ENCODE data around the gene SRC.

Gene SRC

DNA sequence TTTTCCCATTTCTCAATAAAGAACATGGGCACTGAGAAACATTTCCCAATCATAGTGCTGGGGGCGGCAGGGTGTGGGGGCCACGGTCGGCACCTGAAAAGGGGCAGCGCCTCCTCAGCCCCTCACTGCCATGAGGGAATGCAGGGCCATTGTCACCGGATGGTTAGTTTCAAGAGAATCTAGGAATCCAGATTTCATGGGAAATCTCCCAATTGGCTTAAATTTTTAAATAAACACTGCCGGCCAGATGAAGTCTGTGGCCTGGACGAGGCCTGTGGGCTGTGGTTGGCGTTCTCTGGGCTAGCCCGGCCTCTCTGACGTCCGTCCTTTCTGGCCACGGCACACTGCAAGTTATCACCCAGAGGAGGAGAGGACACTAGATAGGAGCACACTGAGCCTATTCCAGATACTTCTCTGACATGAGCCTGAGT, 30.9 kb upstream of the SRC start:
- DNase-seq (ENCODE audit: low read depth in 2 of 2) = no peak

- no peak for DNase-seq (ENCODE audit: low read depth in 2 of 2)
These were observed 30.4 kb upstream of the SRC start for GRCh38 chr20:37315452-37316110.

DNA sequence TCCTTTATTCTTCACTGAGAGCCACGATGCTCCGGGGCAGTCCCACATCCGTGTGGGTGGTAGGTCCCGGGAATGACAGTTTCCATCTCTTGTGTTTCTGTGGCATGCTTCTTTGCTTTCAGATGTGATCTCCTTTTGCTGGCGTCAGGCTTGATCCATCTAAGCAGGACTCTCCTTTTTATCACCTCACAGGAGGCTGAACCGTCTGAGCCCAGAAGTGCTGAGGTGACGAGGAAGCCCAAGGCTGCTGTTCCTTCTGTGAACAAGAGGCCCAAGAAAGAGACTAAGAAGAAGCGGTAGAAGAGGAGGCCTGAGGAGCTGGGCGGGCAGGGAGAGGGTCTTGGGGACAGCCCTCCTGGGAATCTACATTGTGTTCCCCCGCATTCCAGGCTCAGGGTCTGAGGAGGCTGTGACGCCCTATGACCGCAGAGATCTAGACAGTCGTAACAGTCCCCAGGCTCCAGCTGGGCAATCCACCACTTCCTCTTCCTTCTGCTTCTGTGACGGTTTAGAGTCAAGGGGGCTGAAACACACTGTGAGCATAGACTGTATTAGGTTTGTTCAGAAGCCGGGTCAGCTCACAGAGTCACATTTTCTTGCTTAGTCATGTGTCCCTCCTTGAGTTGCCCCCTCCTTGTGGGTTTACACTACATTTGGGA, 29.7 kb upstream of the SRC start:
- DNase-seq (ENCODE audit: low read depth in 2 of 2) = no peak

- no peak for DNase-seq (ENCODE audit: low read depth in 2 of 2)
These were observed 29.2 kb upstream of the SRC start for GRCh38 chr20:37316775-37317170.

GRCh38 chr20:37317316-37317715, 28.6 kb upstream of the SRC start:
- no peak for DNase-seq (ENCODE audit: low read depth in 2 of 2)

- no peak for DNase-seq (ENCODE audit: low read depth in 2 of 2)
These were observed 27.8 kb upstream of the SRC start for GRCh38 chr20:37317994-37318640.

GRCh38 chr20:37319151-37319671, 26.7 kb upstream of the SRC start:
- DNase-seq (ENCODE audit: low read depth in 2 of 2) = no peak

DNA sequence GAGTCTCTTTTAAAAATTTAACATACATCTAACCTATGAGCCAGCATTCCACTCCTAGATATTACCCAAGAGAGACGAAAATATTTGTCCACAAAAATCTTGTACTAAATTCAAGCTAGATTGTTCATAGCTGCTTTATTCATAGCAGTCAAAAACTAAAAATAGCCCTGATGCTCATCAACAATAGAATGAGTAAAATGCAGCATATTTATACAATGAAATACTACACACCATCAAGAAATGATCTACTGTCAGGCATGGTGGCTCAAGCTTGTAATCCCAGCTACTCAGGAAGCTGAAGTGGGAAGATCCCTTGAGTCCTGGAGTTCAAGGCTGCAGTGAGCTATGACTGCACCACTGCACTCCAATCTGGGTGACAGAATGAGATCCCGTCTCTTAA, 22.0 kb upstream of the SRC start:
- no peak for DNase-seq (ENCODE audit: low read depth in 2 of 2)

- DNase-seq (ENCODE audit: low read depth in 2 of 2) = no peak
These were observed 20.7 kb upstream of the SRC start for GRCh38 chr20:37325206-37325605.

DNA sequence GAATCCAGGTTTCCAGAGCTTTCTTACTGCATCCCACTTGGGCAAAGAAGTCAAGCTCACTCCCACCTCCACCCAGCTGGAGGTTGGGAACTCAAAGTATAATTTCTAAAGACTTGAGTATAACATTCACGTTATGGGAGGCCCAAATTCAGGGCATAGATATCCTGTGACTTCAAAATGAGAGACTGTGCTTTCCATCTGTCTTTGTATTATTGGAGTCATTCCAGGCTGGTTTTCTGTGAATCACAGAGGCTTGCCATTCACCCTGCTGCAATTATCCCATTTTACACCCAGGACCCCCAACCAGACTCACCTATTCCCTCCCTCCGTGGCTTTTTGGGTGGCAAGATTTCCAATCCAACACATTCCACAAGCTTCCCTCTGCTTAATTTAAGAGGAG, 19.3 kb upstream of the SRC start:
- DNase-seq (ENCODE audit: low read depth in 2 of 2) = no peak

GRCh38 chr20:37327748-37328147, 18.2 kb upstream of the SRC start:
- no peak for DNase-seq (ENCODE audit: low read depth in 2 of 2)

DNA sequence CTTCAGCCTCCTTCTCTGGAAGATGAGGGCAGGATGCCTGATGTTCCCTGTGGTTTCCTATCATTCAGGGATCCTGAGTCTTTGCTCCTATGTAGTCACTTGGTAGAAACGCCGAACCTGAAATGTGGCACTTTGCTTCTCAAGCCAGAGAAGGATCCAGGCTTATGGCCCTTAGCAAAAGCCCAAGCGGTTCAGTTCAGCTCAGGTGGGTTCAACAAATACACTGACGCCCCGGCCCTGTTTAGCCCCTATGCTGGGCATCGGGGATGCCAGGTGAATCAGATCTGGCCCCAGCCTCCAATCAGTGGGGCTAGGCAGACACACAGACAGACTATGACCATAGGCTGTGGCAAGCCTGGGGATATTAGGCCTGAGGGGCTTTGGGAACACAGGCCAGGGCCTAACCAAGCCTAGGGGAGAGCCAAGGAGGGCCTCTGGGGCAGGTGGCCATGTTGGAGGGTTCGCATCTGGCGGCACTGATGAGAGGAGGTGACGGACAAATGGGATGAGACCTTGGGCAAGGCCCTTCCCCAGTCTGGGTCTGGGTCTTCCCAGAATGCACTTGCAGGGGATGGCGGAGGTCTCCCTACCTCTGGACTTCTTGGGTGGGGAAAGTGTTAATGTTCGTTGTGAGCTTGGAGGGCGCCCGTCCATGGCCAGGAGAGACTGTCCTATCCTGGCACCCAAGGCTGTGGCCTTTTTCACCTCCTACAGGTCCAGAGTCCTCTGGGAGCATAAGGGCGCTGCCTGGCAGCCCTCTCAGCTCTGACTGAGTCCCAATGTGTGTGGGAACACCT, 17.6 kb upstream of the SRC start:
- no peak for DNase-seq (ENCODE audit: low read depth in 2 of 2)

GRCh38 chr20:37329481-37330165, 16.3 kb upstream of the SRC start:
- DNase-seq (ENCODE audit: low read depth in 2 of 2) = no peak

GRCh38 chr20:37330316-37330715, 15.6 kb upstream of the SRC start:
- no peak for DNase-seq (ENCODE audit: low read depth in 2 of 2)

DNA sequence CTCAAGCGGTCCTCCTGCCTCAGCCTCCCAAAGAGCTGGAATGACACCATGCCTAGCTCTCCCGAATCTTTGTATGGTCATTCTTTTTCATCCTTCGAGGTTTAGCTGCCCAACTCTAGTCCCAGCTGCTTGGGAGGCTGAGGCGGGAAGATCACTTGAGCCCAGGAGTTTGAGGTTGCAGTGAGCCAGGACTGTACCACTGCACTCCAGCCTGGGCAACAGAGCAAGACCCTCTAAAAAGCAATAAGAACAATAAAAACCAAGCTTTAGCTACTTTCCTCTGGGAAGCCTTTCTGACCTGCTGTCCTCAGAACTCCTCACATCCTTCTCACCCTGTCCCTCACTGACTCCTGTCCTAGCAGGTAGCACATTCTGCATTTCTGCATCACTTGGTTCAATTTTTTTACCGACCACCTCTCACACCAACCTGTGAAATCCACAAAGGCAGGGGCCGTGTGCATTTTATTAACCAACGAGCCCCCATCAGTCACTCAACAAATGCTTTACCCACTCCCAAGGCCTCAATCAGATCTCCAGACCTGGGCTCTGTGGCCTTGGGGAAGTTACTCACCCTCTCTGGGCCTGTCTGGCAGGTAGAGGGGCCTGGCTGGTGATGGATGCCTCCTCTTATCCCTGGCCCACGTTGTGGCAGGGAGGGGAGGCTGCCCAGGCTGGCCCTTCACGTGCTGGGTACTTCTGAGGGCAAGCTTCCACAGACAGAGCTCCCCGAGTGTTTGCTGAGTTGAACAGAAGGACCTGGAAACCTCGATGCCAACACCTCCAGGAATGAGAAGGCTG, 14.7 kb upstream of the SRC start:
- no peak for DNase-seq (ENCODE audit: low read depth in 2 of 2)

DNA sequence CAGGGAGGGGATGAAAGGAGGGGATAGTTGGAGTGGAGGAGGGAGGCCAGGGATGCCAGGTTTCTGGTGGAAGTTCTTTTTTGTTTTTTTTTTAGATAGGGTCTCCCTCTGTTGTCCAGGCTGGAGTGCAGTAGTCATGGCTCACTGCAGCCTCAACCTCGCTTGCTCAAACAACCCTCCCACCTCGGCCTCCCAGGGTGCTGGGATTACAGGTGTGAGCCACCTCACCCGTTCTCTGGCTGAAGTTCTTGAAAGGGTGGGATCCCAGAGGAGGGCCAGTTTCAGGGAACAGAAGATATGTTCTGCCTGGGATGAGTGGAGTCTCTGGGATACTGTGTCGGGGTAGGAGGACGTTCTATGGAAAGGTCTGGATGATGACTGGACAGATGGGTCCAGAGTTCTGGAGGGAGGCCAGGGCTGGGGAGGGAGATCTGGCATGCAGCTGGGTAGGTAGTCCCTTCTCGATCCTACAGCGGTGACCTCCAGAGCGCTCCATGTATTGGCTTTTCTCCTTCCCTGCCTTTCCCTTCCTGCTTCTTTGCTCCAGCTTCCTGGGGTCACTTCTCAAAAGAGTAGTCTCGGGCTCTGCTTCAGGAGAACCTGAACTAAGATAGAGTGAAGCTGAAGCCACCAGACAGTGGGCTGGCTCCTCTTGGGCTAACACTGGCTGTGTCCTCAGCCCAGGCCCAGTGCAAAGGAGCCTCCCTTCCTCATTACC, 12.7 kb upstream of the SRC start:
- DNase-seq (ENCODE audit: low read depth in 2 of 2) = no peak

- DNase-seq (ENCODE audit: low read depth in 2 of 2) = no peak
These were observed 12.1 kb upstream of the SRC start for GRCh38 chr20:37333848-37334318.

GRCh38 chr20:37334450-37334849, 11.5 kb upstream of the SRC start:
- no peak for DNase-seq (ENCODE audit: low read depth in 2 of 2)

- no peak for DNase-seq (ENCODE audit: low read depth in 2 of 2)
These were observed 10.1 kb upstream of the SRC start for GRCh38 chr20:37335642-37336368.

Data from activated CD8-positive, alpha-beta memory T cell treated with anti-CD3 and anti-CD28 coated beads for 4 hours (primary cell).